PC-9 (cell line): ENCODE results near the gene TXNRD1. TPM values are rescaled to one million over a fixed set of nuclear protein-coding genes. Genes with fewer than 3 reads are reported as not detected.
A peak's percentile ranks its signal among the peaks of the same experiment; 100 is the strongest.

ENCODE experiments used
- BruUV-seq: library from RNA; stranded (reverse); fragments of 400-500 nt; replicated peaks from 2 replicates; lab custom pipeline; 2021; lab: Mats Ljungman, UMichigan
- CTCF ChIA-PET: fragments of 300-600 bp; sonication (Branson Sonifier 250); formaldehyde crosslinking; loops from one replicate; lab custom pipeline; 2022; ENCODE audit warnings: antibody characterized with exemption; lab: Charles Lee
- POLR2A ChIA-PET: fragments of 300-600 bp; sonication (Branson Sonifier 250); formaldehyde crosslinking; loops from one replicate; lab custom pipeline; 2022; ENCODE audit warnings: antibody characterized with exemption; ENCODE audit not compliant: unreplicated experiment; lab: Charles Lee
- DNase-seq, 2 experiments: peaks; one replicate each; pipeline versions ENCODE4 v3.0.0 to v3.0.0-alpha.2; 2015 to 2022; ENCODE audit warnings: mixed read lengths in 1 of 2
- H2AFZ ChIP-seq: fragments of 200-600 bp; sonication (generic); 2 replicates; pipeline ENCODE4 v1.8.1; 2017; ENCODE audit warnings: antibody characterized with exemption
- H3F3A ChIP-seq: fragments of 200-600 bp; sonication (generic); 2 replicates; pipeline ENCODE4 v1.8.1; 2017; ENCODE audit warnings: antibody characterized with exemption, mild to moderate bottlenecking, low read depth; ENCODE audit not compliant: insufficient read depth
- H3K27ac ChIP-seq: fragments of 200-600 bp; sonication (generic); 2 replicates; pipeline ENCODE4 v1.6.1; 2016; ENCODE audit warnings: mixed run types
- H3K27me3 ChIP-seq: fragments of 200-600 bp; sonication (generic); 2 replicates; pipeline ENCODE4 v1.6.1; 2016; ENCODE audit warnings: low read depth, mixed run types; ENCODE audit not compliant: insufficient read depth
- H3K36me3 ChIP-seq: fragments of 200-600 bp; sonication (generic); 2 replicates; pipeline ENCODE4 v1.6.1; 2016; ENCODE audit warnings: low read depth, mixed run types
- H3K4me1 ChIP-seq: fragments of 200-600 bp; sonication (generic); replicated peaks from 2 replicates; pipeline ENCODE4 v1.6.1; 2016; ENCODE audit warnings: mixed run types; ENCODE audit not compliant: insufficient read depth
- H3K4me2 ChIP-seq: fragments of 200-600 bp; sonication (generic); 2 replicates; pipeline ENCODE4 v1.6.1; 2017; ENCODE audit warnings: mixed run types
- H3K4me3 ChIP-seq: fragments of 200-600 bp; sonication (generic); 2 replicates; pipeline ENCODE4 v1.6.1; 2016; ENCODE audit warnings: mixed run types
- H3K79me2 ChIP-seq: fragments of 200-600 bp; sonication (generic); 2 replicates; pipeline ENCODE4 v1.6.1; 2017; ENCODE audit warnings: low read depth, mixed run types
- H3K9me2 ChIP-seq: fragments of 200-600 bp; sonication (generic); 2 replicates; pipeline ENCODE4 v1.8.1; 2017; ENCODE audit warnings: mild to moderate bottlenecking; ENCODE audit not compliant: insufficient read depth
- H3K9me3 ChIP-seq: fragments of 200-600 bp; sonication (generic); 2 replicates; pipeline ENCODE4 v1.8.1; 2016; ENCODE audit warnings: low read depth; ENCODE audit not compliant: insufficient read depth
- H4K20me1 ChIP-seq: fragments of 200-600 bp; sonication (generic); 2 replicates; pipeline ENCODE4 v1.8.1; 2017; ENCODE audit not compliant: insufficient read depth
- EZH2 ChIP-seq: fragments of 200-600 bp; sonication (generic); IDR thresholded peaks from 2 replicates; pipeline ENCODE4 v1.8.0; 2017; ENCODE audit warnings: antibody characterized with exemption, low read depth
- intact Hi-C: fragments of 100-400 bp; cut with micrococcal nuclease; formaldehyde crosslinking; loops from one replicate; pipeline ENCODE4 v1.10.0; 2022; ENCODE audit not compliant: unreplicated experiment
- total RNA-seq: library from RNA; stranded (reverse); gene quantifications from 2 replicates; pipeline ENCODE4 v1.2.3, GENCODE V29; 2021
- TF ChIP-seq, protein P1 (sequence below): fragments of 200-600 bp; sonication (generic); conservative IDR thresholded peaks from 2 replicates; pipeline ENCODE4 v1.6.1; 2017; ENCODE audit warnings: mixed run types, antibody characterized with exemption, mild to moderate bottlenecking, moderate library complexity

Gene TXNRD1
- total RNA-seq, 1 experiment from 2014 or later = 1,250 TPM

DNA sequence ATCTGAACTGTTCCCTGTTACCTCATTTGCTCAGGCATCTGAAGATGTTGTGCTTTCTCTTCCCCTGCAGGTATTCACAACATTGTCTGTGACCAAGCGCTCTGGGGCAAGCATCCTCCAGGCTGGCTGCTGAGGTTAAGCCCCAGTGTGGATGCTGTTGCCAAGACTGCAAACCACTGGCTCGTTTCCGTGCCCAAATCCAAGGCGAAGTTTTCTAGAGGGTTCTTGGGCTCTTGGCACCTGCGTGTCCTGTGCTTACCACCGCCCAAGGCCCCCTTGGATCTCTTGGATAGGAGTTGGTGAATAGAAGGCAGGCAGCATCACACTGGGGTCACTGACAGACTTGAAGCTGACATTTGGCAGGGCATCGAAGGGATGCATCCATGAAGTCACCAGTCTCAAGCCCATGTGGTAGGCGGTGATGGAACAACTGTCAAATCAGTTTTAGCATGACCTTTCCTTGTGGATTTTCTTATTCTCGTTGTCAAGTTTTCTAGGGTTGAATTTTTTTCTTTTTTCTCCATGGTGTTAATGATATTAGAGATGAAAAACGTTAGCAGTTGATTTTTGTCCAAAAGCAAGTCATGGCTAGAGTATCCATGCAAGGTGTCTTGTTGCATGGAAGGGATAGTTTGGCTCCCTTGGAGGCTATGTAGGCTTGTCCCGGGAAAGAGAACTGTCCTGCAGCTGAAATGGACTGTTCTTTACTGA lies 132.9 kb downstream of the TXNRD1 start:
- Histone ChIP-seq H3F3A (peaks cover 100% of the 10 kb centered on the region), H3K36me3 (peaks cover 95% of the 10 kb centered on the region)

DNA sequence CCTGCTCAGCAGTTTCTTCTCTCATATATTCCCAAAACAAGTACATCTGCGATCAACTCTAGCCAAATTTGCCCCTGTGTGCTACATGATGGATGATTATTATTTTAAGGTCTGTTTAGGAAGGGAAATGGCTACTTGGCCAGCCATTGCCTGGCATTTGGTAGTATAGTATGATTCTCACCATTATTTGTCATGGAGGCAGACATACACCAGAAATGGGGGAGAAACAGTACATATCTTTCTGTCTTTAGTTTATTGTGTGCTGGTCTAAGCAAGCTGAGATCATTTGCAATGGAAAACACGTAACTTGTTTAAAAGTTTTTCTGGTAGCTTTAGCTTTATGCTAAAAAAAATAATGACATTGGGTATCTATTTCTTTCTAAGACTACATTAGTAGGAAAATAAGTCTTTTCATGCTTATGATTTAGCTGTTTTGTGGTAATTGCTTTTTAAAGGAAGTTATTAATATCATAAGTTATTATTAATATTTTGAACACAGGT lies 133.5 kb downstream of the TXNRD1 start:
- Histone ChIP-seq H3K36me3 (peaks cover 92% of the 10 kb centered on the region), H3K27me3 (no peaks in the 10 kb centered on the region), H3K4me1 (peaks cover 80% of the 10 kb centered on the region), H3K79me2 (peaks cover 68% of the 10 kb centered on the region), H3F3A (peaks cover 100% of the 10 kb centered on the region), H3K4me3 (no peak overlapping the region), H3K9me3 (no peaks in the 10 kb centered on the region), H3K27ac (peak overlapping the region; percentile 60), H3K4me2 (no peak overlapping the region), H3K9me2 (no peaks in the 10 kb centered on the region), H2AFZ (no peak overlapping the region), H4K20me1 (peaks cover 99% of the 10 kb centered on the region)
- intact Hi-C loops = no loop called here
- BruUV-seq = no TSS peak
- TF ChIP-seq EZH2 = no peak
- TF ChIP-seq, protein P1, sequence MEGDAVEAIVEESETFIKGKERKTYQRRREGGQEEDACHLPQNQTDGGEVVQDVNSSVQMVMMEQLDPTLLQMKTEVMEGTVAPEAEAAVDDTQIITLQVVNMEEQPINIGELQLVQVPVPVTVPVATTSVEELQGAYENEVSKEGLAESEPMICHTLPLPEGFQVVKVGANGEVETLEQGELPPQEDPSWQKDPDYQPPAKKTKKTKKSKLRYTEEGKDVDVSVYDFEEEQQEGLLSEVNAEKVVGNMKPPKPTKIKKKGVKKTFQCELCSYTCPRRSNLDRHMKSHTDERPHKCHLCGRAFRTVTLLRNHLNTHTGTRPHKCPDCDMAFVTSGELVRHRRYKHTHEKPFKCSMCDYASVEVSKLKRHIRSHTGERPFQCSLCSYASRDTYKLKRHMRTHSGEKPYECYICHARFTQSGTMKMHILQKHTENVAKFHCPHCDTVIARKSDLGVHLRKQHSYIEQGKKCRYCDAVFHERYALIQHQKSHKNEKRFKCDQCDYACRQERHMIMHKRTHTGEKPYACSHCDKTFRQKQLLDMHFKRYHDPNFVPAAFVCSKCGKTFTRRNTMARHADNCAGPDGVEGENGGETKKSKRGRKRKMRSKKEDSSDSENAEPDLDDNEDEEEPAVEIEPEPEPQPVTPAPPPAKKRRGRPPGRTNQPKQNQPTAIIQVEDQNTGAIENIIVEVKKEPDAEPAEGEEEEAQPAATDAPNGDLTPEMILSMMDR = no peak
- POLR2A ChIA-PET = no interaction called here
- CTCF ChIA-PET = interaction anchor here (0.6 kb wide), 1 partner anchor 353 kb away, joined by 3 read pairs; no protein-coding TSS in a partner anchor
- no peak for DNase-seq

More for the DNA sequence above, 132.9 kb downstream of the TXNRD1 start:
- Histone ChIP-seq H3K9me3 (no peaks in the 10 kb centered on the region), H3K9me2 (no peaks in the 10 kb centered on the region), H3K4me1 (peaks cover 86% of the 10 kb centered on the region), H3K27me3 (no peaks in the 10 kb centered on the region), H2AFZ (no peak overlapping the region), H4K20me1 (peaks cover 100% of the 10 kb centered on the region), H3K79me2 (peaks cover 74% of the 10 kb centered on the region), H3K4me3 (no peak overlapping the region), H3K27ac (peak overlapping the region; percentile 60), H3K4me2 (no peak overlapping the region)
- intact Hi-C loops = no loop called here
- no peak for TF ChIP-seq EZH2
- ChIA-PET CTCF (interaction anchor here (0.6 kb wide), 1 partner anchor 354 kb away, joined by 3 read pairs; no protein-coding TSS in a partner anchor), POLR2A (no interaction called here)
- no TSS peak for BruUV-seq
- DNase-seq = no peak

DNA sequence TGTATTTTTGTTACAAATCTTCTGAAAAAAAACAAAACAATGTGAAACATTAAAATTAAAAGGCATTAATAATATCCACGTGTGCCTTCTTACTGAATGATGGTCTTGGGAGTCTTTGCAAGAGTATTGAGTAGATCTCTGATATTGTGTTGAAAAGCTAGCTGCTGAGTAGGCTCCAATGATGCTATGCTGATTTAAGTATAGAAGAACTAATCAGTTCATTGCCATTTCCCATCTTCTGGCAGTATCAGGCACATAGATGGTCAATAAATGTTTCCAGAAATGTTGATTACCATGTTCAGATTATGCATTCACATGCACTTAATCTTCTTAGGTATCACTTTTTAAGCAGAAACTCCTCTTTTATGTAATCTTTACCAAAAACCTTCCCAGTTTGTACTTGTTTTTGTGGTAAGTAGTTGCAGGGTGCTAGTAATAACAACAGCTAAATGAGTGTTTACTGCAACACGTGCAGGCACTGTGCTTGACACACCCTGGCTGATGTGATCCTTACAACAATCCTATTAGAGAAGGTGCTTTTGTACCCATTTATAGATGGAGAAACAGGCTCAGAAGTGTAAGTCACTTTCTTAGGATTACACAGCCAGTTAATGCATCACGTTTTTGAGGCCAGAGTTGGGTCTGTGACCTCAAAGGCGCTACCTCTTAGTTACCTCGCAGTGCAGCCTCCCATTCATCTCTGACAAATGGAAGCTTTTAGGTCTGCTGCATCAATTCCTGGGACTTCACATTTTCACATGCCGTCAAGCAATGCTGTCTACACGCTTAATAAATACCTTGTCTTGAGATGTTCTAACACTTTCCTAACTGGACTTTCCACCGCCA lies 134.9 kb downstream of the TXNRD1 start:
- ChIA-PET POLR2A (interaction anchor here (0.6 to 0.7 kb wide), 2 partner anchors 73 to 609 kb away, joined by 5 to 6 read pairs; no protein-coding TSS in a partner anchor), CTCF (no interaction called here)
- H3F3A ChIP-seq = peaks cover 100% of the 10 kb centered on the region
- H3K4me2 ChIP-seq = no peak overlapping the region
- H4K20me1 ChIP-seq = peaks cover 99% of the 10 kb centered on the region
- H3K9me2 ChIP-seq = no peaks in the 10 kb centered on the region
- BruUV-seq = no TSS peak
- H3K9me3 ChIP-seq = no peaks in the 10 kb centered on the region
- no peak for TF ChIP-seq EZH2
- TF ChIP-seq, protein P1 = no peak
- H3K27me3 ChIP-seq = no peaks in the 10 kb centered on the region
- peak overlapping the region; percentile 60 for H3K27ac ChIP-seq
- no peak overlapping the region for H2AFZ ChIP-seq
- H3K79me2 ChIP-seq = peaks cover 54% of the 10 kb centered on the region
- H3K4me3 ChIP-seq = no peak overlapping the region
- H3K4me1 ChIP-seq = peaks cover 73% of the 10 kb centered on the region
- H3K36me3 ChIP-seq = peaks cover 78% of the 10 kb centered on the region
- no peak for DNase-seq
- intact Hi-C loops = loop anchor here (10.0 kb wide), 2 partner anchors 136 to 604 kb away; partner anchors contain the start of genes SLC41A2 and TXNRD1
